SJCRH30 (cell line): ENCODE results near the gene GPHN. TPM values are rescaled to one million over a fixed set of nuclear protein-coding genes. Genes with fewer than 3 reads are reported as not detected.

Source experiments
- DNase-seq, 2 experiments: peaks; one replicate each; pipeline ENCODE4 v3.0.0-alpha.2; 2015 to 2020
- H3K27ac ChIP-seq: fragments of 250-450 bp; sonication (Bioruptor Pico); 2 replicates; pipeline ENCODE4 v1.5.1; 2020; ENCODE audit warnings: mild to moderate bottlenecking, moderate library complexity
- H3K27me3 ChIP-seq: fragments of 250-450 bp; sonication (Bioruptor Pico); 2 replicates; pipeline ENCODE4 v1.5.1; 2020; ENCODE audit warnings: mild to moderate bottlenecking, moderate library complexity
- H3K36me3 ChIP-seq: fragments of 250-450 bp; sonication (Bioruptor Pico); 2 replicates; pipeline ENCODE4 v1.5.1; 2020; ENCODE audit warnings: mild to moderate bottlenecking, moderate library complexity
- H3K4me1 ChIP-seq: fragments of 250-450 bp; sonication (Bioruptor Pico); 2 replicates; pipeline ENCODE4 v1.5.1; 2020; ENCODE audit warnings: mild to moderate bottlenecking, moderate library complexity
- H3K4me3 ChIP-seq: fragments of 250-450 bp; sonication (Bioruptor Pico); 2 replicates; pipeline ENCODE4 v1.5.1; 2020; ENCODE audit warnings: mild to moderate bottlenecking, moderate library complexity
- H3K9me3 ChIP-seq: fragments of 250-450 bp; sonication (Bioruptor Pico); replicated peaks from 2 replicates; pipeline ENCODE4 v1.5.1; 2020; ENCODE audit warnings: mild to moderate bottlenecking, moderate library complexity
- total RNA-seq: library from RNA; depleted of rRNA; stranded (reverse); fragments of >200 nt; shearing (Covaris generic); gene quantifications from 2 replicates; pipeline ENCODE4 v1.2.3, GENCODE V29; 2014

Gene GPHN
- total RNA-seq, 1 experiment from 2014 or later, result 29.6 TPM

DNA sequence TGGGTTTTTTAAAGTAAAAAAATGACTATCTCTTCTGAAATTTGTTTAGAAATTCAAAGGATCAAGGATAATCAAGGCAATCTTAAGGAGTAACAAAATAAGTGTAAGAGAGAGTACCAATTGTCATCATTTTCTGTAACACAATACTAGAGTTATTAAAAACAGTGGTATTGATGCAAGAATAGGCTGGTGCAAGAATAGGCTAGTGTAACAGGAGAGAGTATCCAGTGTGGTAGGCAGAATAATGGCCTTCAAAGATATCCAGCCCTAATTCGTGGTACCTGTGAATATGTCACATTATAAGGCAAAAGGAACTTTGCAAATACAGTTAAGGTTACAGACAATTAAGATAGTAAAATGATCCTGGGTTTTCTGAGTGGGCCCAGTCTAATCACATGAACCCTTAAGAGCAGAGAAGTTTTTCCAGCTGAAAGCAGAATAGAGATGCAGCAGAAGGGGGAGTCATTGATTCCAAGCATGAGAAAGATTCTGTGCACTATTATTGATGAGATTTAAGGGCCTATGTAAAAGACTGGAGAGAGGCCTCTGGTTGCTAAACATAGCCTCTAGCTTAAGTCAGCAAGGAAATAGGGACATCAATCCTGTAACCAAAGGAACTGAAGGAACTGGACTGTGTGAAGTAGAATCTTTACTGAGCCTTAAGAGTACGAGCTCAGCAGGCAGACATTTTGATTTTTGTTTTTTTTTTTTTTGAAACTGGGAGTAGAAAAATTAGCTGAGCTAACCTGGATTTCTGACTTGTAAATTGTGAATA, 134.1 kb downstream of the GPHN start:
- peak in 1 of 2 experiments; percentile 24 for DNase-seq

DNA sequence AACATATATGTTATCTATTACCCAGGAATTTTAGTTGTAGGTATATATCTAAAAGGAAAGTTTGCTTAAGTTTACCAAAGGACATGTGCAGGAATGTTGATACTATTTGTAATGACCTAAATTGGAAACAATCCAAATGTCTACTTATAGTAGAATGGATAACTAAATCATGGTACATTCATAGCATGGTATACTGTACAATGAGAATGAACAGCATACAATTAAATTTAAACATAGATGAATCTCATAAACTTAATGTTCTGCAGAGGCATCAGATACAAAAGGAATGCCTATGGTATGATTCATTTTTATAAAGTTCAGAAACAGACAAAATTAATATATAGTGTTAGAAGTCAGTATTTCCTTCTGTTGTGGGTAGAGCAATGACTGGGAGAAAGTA, 135.4 kb downstream of the GPHN start:
- Histone ChIP-seq H3K4me1 (peaks cover 55% of the 10 kb centered on the region), H3K36me3 (no peaks in the 10 kb centered on the region), H3K4me3 (no peak overlapping the region), H3K27me3 (no peaks in the 10 kb centered on the region), H3K9me3 (no peaks in the 10 kb centered on the region), H3K27ac (0 out of 2 replicates have a peak overlapping the region, but pooled peaks have one; percentile 4)
- DNase-seq, result no peak

More for the DNA sequence above, 134.1 kb downstream of the GPHN start:
- H3K9me3 ChIP-seq, result no peaks in the 10 kb centered on the region
- H3K27me3 ChIP-seq, result no peaks in the 10 kb centered on the region
- H3K4me1 ChIP-seq, result peaks cover 42% of the 10 kb centered on the region
- H3K27ac ChIP-seq, result no peak overlapping the region
- H3K36me3 ChIP-seq, result no peaks in the 10 kb centered on the region
- H3K4me3 ChIP-seq, result no peak overlapping the region

DNA sequence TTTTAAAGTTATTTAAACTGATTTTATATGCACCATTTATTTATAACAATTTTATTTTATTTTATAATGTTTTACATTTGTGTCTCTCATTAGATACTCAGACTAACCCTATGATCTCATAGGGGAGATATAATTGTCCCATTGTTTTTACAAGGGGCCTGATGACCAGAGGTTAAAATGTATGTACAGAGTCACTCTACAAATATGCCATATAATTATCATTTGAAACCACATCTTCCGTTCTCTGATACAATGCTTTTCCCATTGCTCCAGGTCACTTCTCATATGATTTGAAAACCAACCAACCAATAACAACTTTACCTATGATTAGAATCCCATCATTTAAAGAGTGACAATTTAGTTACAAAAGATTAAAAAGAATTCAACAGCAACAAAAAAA, 137.8 kb downstream of the GPHN start:
- Histone ChIP-seq H3K27me3 (no peaks in the 10 kb centered on the region), H3K4me1 (peaks cover 75% of the 10 kb centered on the region), H3K36me3 (no peaks in the 10 kb centered on the region), H3K9me3 (no peaks in the 10 kb centered on the region), H3K4me3 (no peak overlapping the region), H3K27ac (peak overlapping the region; percentile 100)
- peak in 1 of 2 experiments; percentile 72 for DNase-seq

DNA sequence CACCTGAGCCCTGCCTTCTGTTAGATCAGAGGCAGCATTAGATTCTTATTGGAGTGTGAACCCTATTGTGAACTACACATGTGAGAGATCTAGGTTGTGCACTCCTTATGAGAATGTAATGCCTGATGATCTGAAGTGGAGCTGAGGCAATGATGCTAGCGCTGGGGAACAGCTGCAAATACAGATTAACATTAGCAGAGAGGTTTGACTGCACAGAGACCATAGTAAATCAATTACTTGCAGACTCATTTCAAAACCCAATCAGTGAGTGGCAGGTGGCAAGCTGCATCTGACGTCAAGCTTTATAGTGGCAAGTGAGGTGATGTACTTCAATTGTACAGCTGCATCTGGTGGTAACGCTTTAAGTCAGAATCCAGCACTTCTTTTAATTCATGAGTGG, 141.6 kb downstream of the GPHN start:
- H3K36me3 ChIP-seq, result no peaks in the 10 kb centered on the region
- no peaks in the 10 kb centered on the region for H3K27me3 ChIP-seq
- H3K4me3 ChIP-seq, result no peak overlapping the region
- H3K4me1 ChIP-seq, result peaks cover 87% of the 10 kb centered on the region
- peak; percentile 89 to 96 for DNase-seq
- H3K27ac ChIP-seq, result peak overlapping the region; percentile 100
- no peaks in the 10 kb centered on the region for H3K9me3 ChIP-seq

DNA sequence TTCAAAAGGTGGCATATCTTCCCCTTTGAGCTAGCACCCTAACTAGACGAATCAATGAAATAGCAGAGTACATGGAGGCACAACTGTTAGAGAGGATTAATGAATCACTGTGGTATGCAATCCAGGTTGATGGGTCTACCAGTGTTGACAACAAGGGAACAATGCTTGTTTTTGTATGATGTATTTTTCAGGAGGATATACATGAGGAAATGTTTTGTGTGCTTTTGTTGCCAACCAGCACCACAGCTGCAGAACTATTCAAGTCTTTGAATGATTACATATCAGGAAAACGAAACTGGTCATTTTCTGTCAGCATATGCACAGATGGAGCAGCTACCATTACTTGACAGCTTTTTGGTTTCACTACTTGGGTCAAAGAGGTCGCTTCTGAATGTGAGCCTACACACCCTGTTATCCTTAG, 142.6 kb downstream of the GPHN start:
- Histone ChIP-seq H3K9me3 (no peaks in the 10 kb centered on the region), H3K27me3 (no peaks in the 10 kb centered on the region), H3K27ac (peak overlapping the region; percentile 100), H3K4me1 (peaks cover 80% of the 10 kb centered on the region), H3K4me3 (0 out of 2 replicates have a peak overlapping the region, but pooled peaks have one; percentile 1), H3K36me3 (no peaks in the 10 kb centered on the region)
- peak; percentile 56 to 87 for DNase-seq

DNA sequence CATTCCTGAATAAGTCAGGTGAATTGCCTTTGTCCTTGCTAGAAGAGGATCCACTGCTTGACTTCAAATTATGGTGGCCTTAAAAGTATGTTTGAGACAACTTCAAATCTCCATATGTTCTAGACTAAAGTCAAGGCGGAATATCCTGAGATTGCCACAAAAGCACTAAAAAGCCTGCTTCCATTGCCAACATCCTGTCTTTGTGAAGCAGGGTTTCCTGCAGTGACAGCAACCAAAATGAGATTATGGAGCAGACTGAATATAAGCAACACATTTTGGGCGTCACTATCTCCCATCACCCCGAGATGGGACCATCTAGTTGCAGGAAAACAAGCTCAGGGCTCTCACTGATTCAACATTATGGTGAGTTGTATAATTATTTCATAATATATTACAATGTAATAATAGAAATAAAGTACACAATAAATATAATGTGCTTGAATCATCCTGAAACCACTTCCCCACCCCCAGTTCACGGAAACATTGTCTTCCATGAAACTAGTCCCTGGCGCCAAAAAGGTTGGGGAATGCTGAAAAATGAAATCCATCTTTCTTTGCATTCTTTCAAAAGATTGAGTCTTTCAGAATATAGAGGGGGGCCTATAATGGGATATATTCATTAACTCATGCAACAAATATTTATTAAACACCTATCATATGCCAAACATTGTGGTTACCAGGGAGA, 143.7 kb downstream of the GPHN start:
- peak overlapping the region; percentile 100 for H3K27ac ChIP-seq
- no peaks in the 10 kb centered on the region for H3K9me3 ChIP-seq
- no peak for DNase-seq

DNA sequence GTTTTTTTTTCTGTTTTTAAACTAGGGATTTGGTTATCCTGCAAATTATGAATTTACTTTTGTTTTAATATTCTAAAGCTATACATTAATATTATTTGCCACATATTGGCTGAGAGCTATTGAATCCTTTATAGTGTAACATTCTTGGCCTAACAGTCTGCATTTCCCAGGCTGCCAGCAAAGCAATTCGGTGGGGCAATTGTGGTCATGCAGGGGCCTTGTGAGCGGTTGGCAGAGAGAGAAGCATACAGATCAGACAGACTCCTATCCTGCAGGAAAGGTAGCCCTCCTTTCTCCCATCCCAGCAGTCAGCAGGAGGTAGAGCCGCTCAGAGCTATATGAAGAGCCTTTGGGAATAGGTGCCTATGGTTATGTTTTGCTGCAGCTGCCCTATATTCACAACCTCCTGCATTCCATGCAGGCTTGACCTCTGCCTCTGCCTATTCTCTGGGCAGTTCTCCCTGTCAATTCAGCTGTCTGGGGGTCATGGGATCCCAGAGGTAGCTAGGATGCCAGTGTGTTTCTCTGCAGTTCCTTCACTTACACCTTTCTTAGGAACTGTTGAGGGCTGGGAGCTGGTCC, 144.7 kb downstream of the GPHN start:
- Histone ChIP-seq H3K36me3 (no peaks in the 10 kb centered on the region; the same call in 1 of the 2 replicates), H3K4me3 (no peak overlapping the region), H3K27ac (peak overlapping the region; percentile 100), H3K4me1 (peaks cover 61% of the 10 kb centered on the region), H3K9me3 (peaks cover 4% of the 10 kb centered on the region; the same call in 1 of the 2 replicates), H3K27me3 (no peaks in the 10 kb centered on the region)
- DNase-seq, result peak; percentile 55 to 63

More for the DNA sequence above, 143.7 kb downstream of the GPHN start:
- Histone ChIP-seq H3K4me3 (no peak overlapping the region), H3K4me1 (peaks cover 69% of the 10 kb centered on the region), H3K27me3 (no peaks in the 10 kb centered on the region), H3K36me3 (no peaks in the 10 kb centered on the region)

DNA sequence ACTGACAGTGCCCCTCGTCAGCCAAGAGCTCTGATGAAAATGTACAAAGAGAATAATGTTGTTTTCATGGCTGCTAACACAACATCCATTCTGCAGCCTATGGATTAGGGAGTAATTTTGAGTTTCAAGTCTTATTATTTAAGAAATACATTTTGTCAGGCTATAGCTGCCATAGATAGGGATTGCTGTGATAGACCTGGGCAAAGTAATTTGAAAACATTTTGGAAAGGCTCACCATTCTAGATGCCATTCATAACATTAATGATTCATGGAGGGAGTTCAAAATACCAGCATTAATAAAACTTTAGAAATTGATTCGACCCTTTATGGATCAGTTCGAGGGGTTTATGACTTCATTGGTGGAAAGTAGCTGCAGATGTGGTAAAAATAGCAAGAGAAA, 149.8 kb downstream of the GPHN start:
- Histone ChIP-seq H3K36me3 (no peaks in the 10 kb centered on the region; the same call in 1 of the 2 replicates), H3K9me3 (peaks cover 11% of the 10 kb centered on the region; the same call in 1 of the 2 replicates), H3K4me1 (peaks cover 12% of the 10 kb centered on the region), H3K27me3 (no peaks in the 10 kb centered on the region), H3K27ac (no peak overlapping the region), H3K4me3 (no peak overlapping the region)
- no peak for DNase-seq

DNA sequence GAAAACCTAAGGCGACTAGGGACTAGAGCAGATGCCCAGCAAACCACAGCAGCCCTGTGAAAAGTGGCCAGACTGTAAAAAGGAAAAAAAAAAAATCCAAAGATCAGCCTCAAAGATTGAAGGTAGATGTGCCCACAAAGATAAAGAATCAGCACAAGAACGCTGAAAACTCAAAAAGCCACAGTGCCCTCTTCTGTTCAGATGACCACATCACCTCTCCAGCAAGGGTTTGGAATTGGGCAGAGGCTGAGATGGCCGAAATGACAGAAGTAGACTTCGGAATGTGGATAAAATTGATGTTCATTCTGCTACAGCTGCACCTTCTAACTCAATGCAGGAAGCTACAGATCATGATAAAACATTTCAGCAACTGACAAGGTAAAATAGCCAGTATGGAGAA, 154.4 kb downstream of the GPHN start:
- DNase-seq, result peak in 1 of 2 experiments; percentile 37
- Histone ChIP-seq H3K9me3 (peaks cover 12% of the 10 kb centered on the region; the same call in 1 of the 2 replicates), H3K4me1 (no peaks in the 10 kb centered on the region), H3K27ac (no peak overlapping the region), H3K27me3 (no peaks in the 10 kb centered on the region), H3K4me3 (no peak overlapping the region), H3K36me3 (no peaks in the 10 kb centered on the region)

DNA sequence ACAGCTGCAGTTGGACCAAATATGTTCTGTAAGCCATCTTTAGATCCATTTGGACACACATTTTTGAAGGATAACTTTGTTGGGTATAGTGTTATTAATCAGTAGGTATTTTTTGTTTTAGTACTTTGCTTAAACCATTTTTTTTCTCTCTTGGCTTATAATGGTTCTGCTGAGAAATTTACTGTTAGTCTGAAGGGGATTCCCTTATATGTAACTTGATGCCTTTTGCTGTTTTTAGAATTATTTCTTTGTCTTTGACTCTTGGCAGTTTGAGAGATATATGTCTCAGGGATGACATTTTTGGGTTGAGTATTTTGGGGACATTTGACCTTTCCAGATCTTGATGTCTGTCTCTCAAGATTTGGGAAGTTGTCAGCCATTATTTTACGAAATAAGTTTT, 169.8 kb downstream of the GPHN start:
- Histone ChIP-seq H3K4me3 (no peak overlapping the region), H3K27me3 (no peaks in the 10 kb centered on the region), H3K9me3 (peaks cover 23% of the 10 kb centered on the region), H3K27ac (no peak overlapping the region), H3K4me1 (peaks cover 10% of the 10 kb centered on the region), H3K36me3 (0 out of 2 replicates have a peak, but pooled peaks cover 4% of the 10 kb centered on the region)
- DNase-seq, result no peak

DNA sequence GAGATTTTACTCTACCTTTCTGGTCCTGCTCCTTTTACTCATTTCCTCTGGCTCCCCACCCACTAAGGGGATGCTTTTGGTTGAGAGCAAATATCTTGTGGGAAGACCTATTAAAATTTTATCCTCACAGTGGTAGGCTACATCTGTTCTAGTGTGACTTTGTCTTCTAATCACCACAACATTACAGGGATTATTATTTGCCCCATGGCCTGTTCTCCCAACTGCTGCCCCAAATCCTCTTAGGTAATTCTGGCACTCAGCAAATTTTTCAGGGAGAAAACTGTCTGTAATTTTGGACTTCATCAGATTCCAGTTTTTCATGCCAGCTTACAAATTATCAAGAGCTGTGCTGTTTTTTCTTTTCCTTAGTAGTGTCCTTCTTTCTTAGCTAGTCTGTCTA, 172.3 kb downstream of the GPHN start:
- Histone ChIP-seq H3K4me1 (peaks cover 10% of the 10 kb centered on the region), H3K9me3 (peaks cover 27% of the 10 kb centered on the region), H3K27me3 (no peaks in the 10 kb centered on the region), H3K4me3 (no peak overlapping the region), H3K36me3 (peaks cover 10% of the 10 kb centered on the region; the same call in 1 of the 2 replicates), H3K27ac (peak overlapping the region; percentile 70)
- DNase-seq, result peak; percentile 38 to 75

DNA sequence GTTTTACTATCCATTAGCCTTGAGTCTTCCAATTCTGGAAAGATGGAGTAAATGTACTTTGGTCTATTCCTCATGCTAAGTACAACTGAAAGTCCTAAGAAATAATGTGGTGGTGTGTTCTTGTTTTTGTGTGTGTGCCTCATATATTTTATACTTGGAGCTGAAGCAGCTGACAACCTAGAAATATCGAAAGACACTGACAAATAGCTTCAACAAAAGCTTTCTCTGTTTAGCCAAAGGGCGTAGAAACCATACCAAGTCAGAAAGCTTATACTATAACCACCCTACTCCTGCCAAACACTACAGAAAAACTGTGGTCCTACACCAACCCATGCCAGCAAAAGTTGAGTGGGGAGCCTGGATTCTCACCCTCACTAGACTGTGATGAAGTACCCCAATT, 188.4 kb downstream of the GPHN start:
- Histone ChIP-seq H3K4me1 (no peaks in the 10 kb centered on the region), H3K27me3 (no peaks in the 10 kb centered on the region), H3K36me3 (no peaks in the 10 kb centered on the region), H3K4me3 (no peak overlapping the region), H3K27ac (no peak overlapping the region), H3K9me3 (no peaks in the 10 kb centered on the region)
- no peak for DNase-seq

DNA sequence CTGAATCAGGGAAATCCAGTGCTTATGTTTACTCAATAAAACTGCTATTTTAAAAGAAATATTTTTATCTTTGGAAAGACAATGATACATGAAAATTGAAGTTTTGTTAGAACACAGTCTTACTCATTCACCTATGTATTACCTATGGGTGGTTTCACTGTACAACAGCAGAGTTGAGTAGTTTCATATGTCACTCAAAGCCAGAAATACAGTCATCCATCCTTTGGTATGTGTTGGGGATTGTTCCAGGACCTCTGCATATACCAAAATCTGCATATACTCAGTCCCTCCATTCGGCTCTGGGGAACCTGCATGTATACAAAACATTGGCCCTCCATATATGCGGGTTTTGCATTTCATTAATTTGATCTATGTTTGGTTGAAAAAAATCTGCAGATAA, 190.6 kb downstream of the GPHN start:
- no peak overlapping the region for H3K27ac ChIP-seq
- no peaks in the 10 kb centered on the region for H3K4me1 ChIP-seq
- peaks cover 5% of the 10 kb centered on the region for H3K9me3 ChIP-seq
- H3K27me3 ChIP-seq, result no peaks in the 10 kb centered on the region
- no peak for DNase-seq
- H3K4me3 ChIP-seq, result no peak overlapping the region
- H3K36me3 ChIP-seq, result no peaks in the 10 kb centered on the region

DNA sequence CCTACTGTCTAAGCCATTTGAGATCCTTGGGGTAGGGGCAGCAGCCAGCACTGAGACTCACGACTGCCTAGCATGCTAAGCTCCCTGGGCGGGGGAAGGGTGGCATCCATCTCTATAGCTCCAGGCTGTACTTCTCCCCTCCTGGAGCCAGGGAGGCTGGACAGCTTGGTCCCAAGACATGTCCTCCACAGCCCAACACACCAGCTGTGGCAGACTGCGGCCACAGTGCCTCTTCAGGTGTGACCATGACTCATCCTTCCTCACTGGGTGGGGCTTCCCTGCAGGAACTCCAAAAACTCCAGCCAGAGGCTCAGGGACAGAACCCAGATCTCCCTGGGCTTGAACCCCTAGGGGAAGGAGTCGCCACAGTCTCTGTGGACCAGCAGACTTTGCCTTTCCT, 193.9 kb downstream of the GPHN start:
- no peak for DNase-seq
- no peak overlapping the region for H3K4me3 ChIP-seq
- H3K4me1 ChIP-seq, result no peaks in the 10 kb centered on the region
- no peaks in the 10 kb centered on the region for H3K27me3 ChIP-seq
- peaks cover 10% of the 10 kb centered on the region for H3K9me3 ChIP-seq
- H3K36me3 ChIP-seq, result no peaks in the 10 kb centered on the region
- H3K27ac ChIP-seq, result no peak overlapping the region

DNA sequence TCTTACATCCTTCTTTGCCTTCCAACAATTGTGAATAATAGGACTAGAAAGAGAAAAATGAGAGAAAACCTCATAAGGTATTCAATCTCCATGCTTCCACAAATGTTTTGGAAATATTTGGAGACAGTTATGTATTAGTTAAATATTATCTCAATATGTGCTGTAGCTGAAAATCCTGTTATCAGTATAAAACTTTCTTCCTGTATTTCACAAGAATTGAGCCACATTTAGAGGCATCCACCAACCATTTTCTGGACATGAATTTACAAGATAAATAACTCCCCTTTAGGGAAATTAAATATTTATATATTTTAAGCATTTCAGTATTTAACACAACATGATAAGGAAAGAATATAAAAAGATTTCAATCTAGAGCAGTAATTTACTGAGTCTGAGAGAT, 200.3 kb downstream of the GPHN start:
- H3K27me3 ChIP-seq, result no peaks in the 10 kb centered on the region
- H3K4me1 ChIP-seq, result peaks cover 7% of the 10 kb centered on the region
- no peak for DNase-seq
- H3K36me3 ChIP-seq, result peaks cover 3% of the 10 kb centered on the region; the same call in 1 of the 2 replicates
- H3K9me3 ChIP-seq, result peaks cover 6% of the 10 kb centered on the region
- H3K27ac ChIP-seq, result no peak overlapping the region
- no peak overlapping the region for H3K4me3 ChIP-seq
